GM12878 (cell line): ENCODE results near the gene TP53INP2. TPM values are rescaled to one million over a fixed set of nuclear protein-coding genes. Genes with fewer than 3 reads are reported as not detected.

Experiments
- ATAC-seq: fragments of 200-7000 bp; cut with Tn5 transposase; 3 replicates; pipeline ENCODE4 v1.9.1; 2020; ENCODE audit warnings: mild to moderate bottlenecking, moderate library complexity
- BruUV-seq: library from RNA; stranded (reverse); fragments of 400-500 nt; replicated peaks from 2 replicates; lab custom pipeline; 2021; lab: Mats Ljungman, UMichigan
- CTCF ChIA-PET: fragments of 300-600 bp; sonication (Branson Sonifier 250); formaldehyde crosslinking; extraction: SDS; loops from one replicate; lab custom pipeline; 2021; ENCODE audit warnings: inconsistent platforms; lab: Yijun Ruan, JAX
- POLR2A ChIA-PET: fragments of 350-600 bp; formaldehyde crosslinking; extraction: SDS; loops from one replicate; lab custom pipeline; 2021; ENCODE audit warnings: inconsistent platforms; lab: Charles Lee
- RAD21 ChIA-PET: fragments of 300-600 bp; sonication (Branson Sonifier 250); formaldehyde crosslinking; loops from one replicate; lab custom pipeline; 2023; ENCODE audit warnings: antibody characterized with exemption; ENCODE audit not compliant: unreplicated experiment; lab: Charles Lee
- SMC1A ChIA-PET: fragments of 300-600 bp; sonication (Branson Sonifier 250); formaldehyde crosslinking; loops from one replicate; lab custom pipeline; 2023; ENCODE audit not compliant: unreplicated experiment, uncharacterized antibody; lab: Charles Lee
- DNase-seq: peaks from one replicate; pipeline ENCODE4 v3.0.0-alpha.2; 2011; ENCODE audit warnings: low read depth, low spot score
- FAIRE-seq: peaks from 3 replicates; lab custom pipeline; 2011; peaks lifted over from hg19 to GRCh38; lab: Jason Lieb, UNC
- H2AFZ ChIP-seq: 2 replicates; pipeline ENCODE4 v1.6.0; 2011; ENCODE audit warnings: low read depth, low read length, control low read depth; ENCODE audit not compliant: control insufficient read depth
- H3K27ac ChIP-seq: 2 replicates; pipeline ENCODE4 v1.5.1; 2011; ENCODE audit warnings: control low read depth; ENCODE audit not compliant: control insufficient read depth, insufficient read depth
- H3K27me3 ChIP-seq, 2 experiments: replicated peaks in 1 of 2; 2 replicates each; pipeline versions ENCODE4 v1.6.0 to v1.6.1; 2011; ENCODE audit warnings: low read length in 1 of 2; ENCODE audit not compliant: control insufficient read depth in 2 of 2, insufficient read depth in 2 of 2
- H3K36me3 ChIP-seq, 2 experiments: 2 replicates each; pipeline ENCODE4 v1.5.1; 2011; ENCODE audit warnings: low read length in 1 of 2; ENCODE audit not compliant: control insufficient read depth in 2 of 2, insufficient read depth in 2 of 2
- H3K4me1 ChIP-seq: 2 replicates; pipeline ENCODE4 v1.6.1; 2011; ENCODE audit warnings: mild to moderate bottlenecking, low read length, moderate library complexity, mixed read lengths; ENCODE audit not compliant: control insufficient read depth, insufficient read depth
- H3K4me2 ChIP-seq: 2 replicates; pipeline ENCODE4 v1.6.0; 2011; ENCODE audit warnings: control low read depth; ENCODE audit not compliant: control insufficient read depth, insufficient read depth
- H3K4me3 ChIP-seq: fragments of 200-600 bp; sonication (generic); 2 replicates; pipeline ENCODE4 v1.5.1; 2016
- H3K79me2 ChIP-seq: 2 replicates; pipeline ENCODE4 v1.6.0; 2011; ENCODE audit warnings: low read length; ENCODE audit not compliant: control insufficient read depth, insufficient read depth
- H3K9ac ChIP-seq: 2 replicates; pipeline ENCODE4 v1.8.0; 2011; ENCODE audit warnings: low read length, control low read depth, mixed read lengths; ENCODE audit not compliant: control insufficient read depth, insufficient read depth
- H3K9me3 ChIP-seq: replicated peaks from 3 replicates; pipeline ENCODE4 v1.5.1; 2011; ENCODE audit warnings: mild to moderate bottlenecking, low read length; ENCODE audit not compliant: control insufficient read depth, insufficient read depth
- H4K20me1 ChIP-seq: 2 replicates; pipeline ENCODE4 v1.6.0; 2011; ENCODE audit not compliant: control insufficient read depth, insufficient read depth
- CHD2 ChIP-seq: IDR thresholded peaks from 2 replicates; pipeline ENCODE4 v1.6.1; 2011; ENCODE audit warnings: low read depth, low read length, improper control_type of control experiment, borderline replicate concordance
- JUND ChIP-seq: IDR thresholded peaks from 2 replicates; pipeline ENCODE4 v1.6.1; 2012; ENCODE audit warnings: low read depth, mild to moderate bottlenecking, low read length, improper control_type of control experiment, moderate library complexity
- KAT2A ChIP-seq: conservative IDR thresholded peaks from 2 replicates; pipeline ENCODE4 v1.6.1; 2011; ENCODE audit warnings: low read depth, low read length; ENCODE audit not compliant: control insufficient read depth
- MTA3 ChIP-seq: IDR thresholded peaks from 2 replicates; pipeline ENCODE4 v1.6.1; 2012; ENCODE audit warnings: low read length, inconsistent platforms, borderline replicate concordance
- NFIC ChIP-seq: IDR thresholded peaks from 2 replicates; pipeline ENCODE4 v1.6.1; 2012; ENCODE audit warnings: low read depth, mild to moderate bottlenecking, inconsistent platforms, low read length, moderate library complexity
- POU2F2 ChIP-seq: IDR thresholded peaks from 3 replicates; pipeline ENCODE4 v1.6.1; 2011; ENCODE audit warnings: low read depth, mild to moderate bottlenecking, low read length, borderline replicate concordance
- RB1 ChIP-seq: fragments of 450-650 bp; formaldehyde crosslinking; IDR thresholded peaks from 2 replicates; pipeline ENCODE4 v1.6.1; 2017; ENCODE audit warnings: mild to moderate bottlenecking, borderline replicate concordance
- SIN3A ChIP-seq: IDR thresholded peaks from 2 replicates; pipeline ENCODE4 v1.6.1; 2012; ENCODE audit warnings: low read depth, low read length, improper control_type of control experiment
- SMAD1 ChIP-seq: fragments of 450-650 bp; IDR thresholded peaks from 2 replicates; pipeline ENCODE4 v1.6.1; 2018; ENCODE audit warnings: mild to moderate bottlenecking, low read depth; ENCODE audit not compliant: partially characterized antibody
- SRF ChIP-seq, 2 experiments: IDR thresholded peaks; 2 replicates each; pipeline ENCODE4 v1.6.1; 2011; ENCODE audit warnings: low read depth in 2 of 2, low read length in 2 of 2, mild to moderate bottlenecking in 1 of 2, moderate library complexity in 1 of 2
- SUZ12 ChIP-seq: fragments of 200-600 bp; sonication (generic); IDR thresholded peaks from one replicate; pipeline ENCODE4 v1.6.1; 2018; ENCODE audit warnings: antibody characterized with exemption, mild to moderate bottlenecking; ENCODE audit not compliant: unreplicated experiment
- TAF1 ChIP-seq: IDR thresholded peaks from 2 replicates; pipeline ENCODE4 v1.6.1; 2011; ENCODE audit warnings: mild to moderate bottlenecking, low read depth, low read length, borderline replicate concordance
- USF2 ChIP-seq: IDR thresholded peaks from 2 replicates; pipeline ENCODE4 v1.6.1; 2011; ENCODE audit warnings: low read depth, low read length, improper control_type of control experiment, borderline replicate concordance
- ZNF24 ChIP-seq: fragments of 450-650 bp; IDR thresholded peaks from 2 replicates; pipeline ENCODE4 v1.6.1; 2017; ENCODE audit warnings: antibody characterized with exemption, mild to moderate bottlenecking
- ZNF384 ChIP-seq: IDR thresholded peaks from 2 replicates; pipeline ENCODE4 v1.6.1; 2012; ENCODE audit warnings: low read depth, mild to moderate bottlenecking, low read length, improper control_type of control experiment, borderline replicate concordance
- WGBS: methylation state at CpG from one replicate; pipeline ENCODE4 v1.1.6; 2016; ENCODE audit warnings: low lambda C conversion rate; ENCODE audit not compliant: insufficient replicate concordance, insufficient coverage; ENCODE audit errors: missing lambda C conversion rate; 5-methylcytosine and 5-hydroxymethylcytosine counted together
- in situ Hi-C: fragments of 300-500 bp; cut with MboI; formaldehyde crosslinking; loops from 9 replicates; pipeline ENCODE4 v1.14.3; 2018; ENCODE audit warnings: mixed read lengths
- intact Hi-C: fragments of 100-400 bp; cut with micrococcal nuclease; formaldehyde crosslinking; loops from one replicate; pipeline ENCODE4 v1.14.2; 2022; ENCODE audit not compliant: unreplicated experiment
- polyA plus RNA-seq, 11 experiments: library from polyadenylated mRNA; depleted of rRNA in 4 of 11; unstranded in 6 of 11; stranded (reverse) in 5 of 11; fragments of >200 nt; fragmentation: Nextera tagmentation in 4 of 11; fragmentation: Illumina TruSeq in 1 of 11; extraction: Ambion mirVana in 4 of 11; extraction: Trizol in 1 of 11; gene quantifications; 1 replicate in 1 of 11; 2 replicates in 10 of 11; pipeline versions ENCODE4 v1.2.1 to v1.2.3, GENCODE V29; 2011 to 2016; ENCODE audit warnings: inconsistent platforms in 2 of 11, missing spikeins in 2 of 11, low read depth in 1 of 11
- total RNA-seq, 4 experiments: library from RNA; depleted of rRNA in 3 of 4; stranded (reverse); fragments of >200 nt in 3 of 4; fragmentation: Illumina TruSeq in 1 of 4; extraction: Trizol in 1 of 4; gene quantifications; 2 replicates each; pipeline versions ENCODE4 v1.2.1 to v1.2.3, GENCODE V29; 2013 to 2021
- TF ChIP-seq, protein P1 (sequence below): fragments of 450-650 bp; IDR thresholded peaks from 2 replicates; pipeline ENCODE4 v1.6.1; 2018; ENCODE audit warnings: borderline replicate concordance, mild to moderate bottlenecking; ENCODE audit not compliant: partially characterized antibody
- TF ChIP-seq, protein P2 (sequence below): fragments of 150-350 bp; IDR thresholded peaks from 2 replicates; pipeline ENCODE4 v1.6.1; 2014; ENCODE audit warnings: mild to moderate bottlenecking, low read depth, low read length

TP53INP2 gene
- total and polyA plus RNA-seq, 10 of the 15 experiments (the other 5 are each of a cell fraction or from before 2014, with no cell fraction given) = 2.8 to 16.0 (median 4.0) TPM

DNA sequence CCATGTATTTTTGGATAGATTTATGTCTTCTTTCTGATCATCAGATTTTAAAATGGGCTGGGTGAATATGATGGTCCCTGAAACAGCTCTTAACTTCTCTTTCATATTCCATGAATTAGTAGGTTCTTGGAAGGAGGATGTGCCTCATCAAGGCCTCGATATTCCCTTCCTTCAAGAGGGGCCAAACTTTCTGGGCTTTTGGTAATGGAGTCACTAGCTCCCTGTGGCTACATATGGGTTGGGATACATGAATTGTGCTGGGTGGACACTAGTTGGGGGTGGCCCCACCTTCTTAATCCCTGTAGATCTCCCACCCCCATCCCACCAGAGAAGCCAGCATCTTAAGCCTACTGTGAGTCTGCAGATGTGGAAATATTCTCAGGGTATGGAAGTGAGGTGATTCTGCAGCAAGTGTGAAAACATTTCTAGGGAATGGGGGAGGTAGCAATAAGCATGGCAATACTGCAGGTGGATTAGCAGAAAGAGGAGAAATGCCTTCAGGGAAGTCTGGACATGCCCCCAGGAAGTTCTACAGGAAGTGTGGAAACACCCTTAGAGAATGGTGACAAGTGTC, 2.2 kb downstream of the TP53INP2 start:
- no peak for ATAC-seq
- Histone ChIP-seq H3K36me3 (no peaks in the 10 kb centered on the region), H3K27ac (no peak overlapping the region), H3K79me2 (peaks cover 4% of the 10 kb centered on the region), H3K4me2 (no peak overlapping the region; the same call in 1 of the 2 replicates), H3K9me3 (no peaks in the 10 kb centered on the region), H2AFZ (no peak overlapping the region), H3K4me1 (peaks cover 15% of the 10 kb centered on the region; the same call in 1 of the 2 replicates), H3K4me3 (no peak overlapping the region), H3K27me3 (no peaks in the 10 kb centered on the region), H4K20me1 (no peaks in the 10 kb centered on the region), H3K9ac (no peak overlapping the region; the same call in 1 of the 2 replicates)
- in situ Hi-C loops = no loop called here
- no TSS peak for BruUV-seq
- intact Hi-C loops = loop anchor here (5.0 kb wide), 1 partner anchor 394 kb away; no protein-coding TSS in a partner anchor
- ChIA-PET RAD21 (interaction anchor here (0.6 to 4.3 kb wide), 7 partner anchors 13 to 573 kb away, joined by 3 to 36 read pairs (median 6); partner anchors contain the start of gene DYNLRB1), SMC1A (interaction anchor here (0.5 to 13.1 kb wide), 10 partner anchors 14 to 465 kb away, joined by 3 to 146 read pairs (median 9); partner anchors contain the start of gene ASIP), POLR2A (interaction anchor here (0.9 to 2.5 kb wide), 2 partner anchors 13 to 59 kb away, joined by 5 to 8 read pairs; no protein-coding TSS in a partner anchor), CTCF (interaction anchor here (0.9 to 10.2 kb wide), 6 partner anchors 48 to 393 kb away, joined by 4 to 118 read pairs (median 34); no protein-coding TSS in a partner anchor)
- no peak for FAIRE-seq
- TF ChIP-seq SMAD1 (no peak), SUZ12 (no peak), NFIC (no peak), MTA3 (no peak), ZNF384 (no peak), SIN3A (no peak), ZNF24 (no peak), SRF (IDR thresholded peaks at IDR 0.05; ENCODE audit: low read depth in 2 of 2, low read length in 2 of 2) (no peak), CHD2 (no peak), RB1 (no peak), JUND (no peak), USF2 (no peak), TAF1 (no peak), KAT2A (no peak), POU2F2 (no peak)
- TF ChIP-seq, protein P1, sequence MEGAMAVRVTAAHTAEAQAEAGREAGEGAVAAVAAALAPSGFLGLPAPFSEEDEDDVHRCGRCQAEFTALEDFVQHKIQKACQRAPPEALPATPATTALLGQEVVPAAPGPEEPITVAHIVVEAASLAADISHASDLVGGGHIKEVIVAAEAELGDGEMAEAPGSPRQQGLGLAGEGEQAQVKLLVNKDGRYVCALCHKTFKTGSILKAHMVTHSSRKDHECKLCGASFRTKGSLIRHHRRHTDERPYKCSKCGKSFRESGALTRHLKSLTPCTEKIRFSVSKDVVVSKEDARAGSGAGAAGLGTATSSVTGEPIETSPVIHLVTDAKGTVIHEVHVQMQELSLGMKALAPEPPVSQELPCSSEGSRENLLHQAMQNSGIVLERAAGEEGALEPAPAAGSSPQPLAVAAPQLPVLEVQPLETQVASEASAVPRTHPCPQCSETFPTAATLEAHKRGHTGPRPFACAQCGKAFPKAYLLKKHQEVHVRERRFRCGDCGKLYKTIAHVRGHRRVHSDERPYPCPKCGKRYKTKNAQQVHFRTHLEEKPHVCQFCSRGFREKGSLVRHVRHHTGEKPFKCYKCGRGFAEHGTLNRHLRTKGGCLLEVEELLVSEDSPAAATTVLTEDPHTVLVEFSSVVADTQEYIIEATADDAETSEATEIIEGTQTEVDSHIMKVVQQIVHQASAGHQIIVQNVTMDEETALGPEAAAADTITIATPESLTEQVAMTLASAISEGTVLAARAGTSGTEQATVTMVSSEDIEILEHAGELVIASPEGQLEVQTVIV = no peak
- TF ChIP-seq, protein P2, sequence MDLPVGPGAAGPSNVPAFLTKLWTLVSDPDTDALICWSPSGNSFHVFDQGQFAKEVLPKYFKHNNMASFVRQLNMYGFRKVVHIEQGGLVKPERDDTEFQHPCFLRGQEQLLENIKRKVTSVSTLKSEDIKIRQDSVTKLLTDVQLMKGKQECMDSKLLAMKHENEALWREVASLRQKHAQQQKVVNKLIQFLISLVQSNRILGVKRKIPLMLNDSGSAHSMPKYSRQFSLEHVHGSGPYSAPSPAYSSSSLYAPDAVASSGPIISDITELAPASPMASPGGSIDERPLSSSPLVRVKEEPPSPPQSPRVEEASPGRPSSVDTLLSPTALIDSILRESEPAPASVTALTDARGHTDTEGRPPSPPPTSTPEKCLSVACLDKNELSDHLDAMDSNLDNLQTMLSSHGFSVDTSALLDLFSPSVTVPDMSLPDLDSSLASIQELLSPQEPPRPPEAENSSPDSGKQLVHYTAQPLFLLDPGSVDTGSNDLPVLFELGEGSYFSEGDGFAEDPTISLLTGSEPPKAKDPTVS = no peak
- DNase-seq = no peak
- 94% methylated on average over 1 of the region's 1 CpG for WGBS
